Small intestine (tissue), 7 donors: ENCODE measurements around the gene FBLN1. TPM values are rescaled to one million over a fixed set of nuclear protein-coding genes. Genes with fewer than 3 reads are reported as not detected.

Experiments
- DNase-seq, 2 donors: peaks; one replicate each; pipeline versions ENCODE4 v3.0.0 to v3.0.0-alpha.2; 2013
- FAIRE-seq: peaks from 2 replicates; lab custom pipeline; 2012; peaks lifted over from hg19 to GRCh38; lab: Jason Lieb, UNC
- H3K27ac ChIP-seq, 3 donors: one replicate each; pipeline ENCODE4 v1.5.1; 2013; ENCODE audit warnings: low read length in 2 of 3, mild to moderate bottlenecking in 2 of 3, control low read depth in 1 of 3, inconsistent platforms in 1 of 3, low read depth in 1 of 3, moderate library complexity in 1 of 3
- H3K27me3 ChIP-seq, 3 donors: one replicate each; pipeline ENCODE4 v1.6.1; 2013; ENCODE audit warnings: low read length in 3 of 3, inconsistent platforms in 1 of 3; ENCODE audit not compliant: control insufficient read depth in 3 of 3, insufficient read depth in 3 of 3
- H3K36me3 ChIP-seq, 3 donors: one replicate each; pipeline ENCODE4 v1.6.1; 2013; ENCODE audit warnings: low read length in 3 of 3, inconsistent platforms in 1 of 3, low read depth in 1 of 3, mild to moderate bottlenecking in 1 of 3, moderate library complexity in 1 of 3; ENCODE audit not compliant: control insufficient read depth in 3 of 3, insufficient read depth in 2 of 3
- H3K4me1 ChIP-seq, 3 donors: one replicate each; pipeline ENCODE4 v1.6.1; 2013; ENCODE audit warnings: low read length in 2 of 3, inconsistent platforms in 1 of 3, low read depth in 1 of 3, mild to moderate bottlenecking in 1 of 3, moderate library complexity in 1 of 3; ENCODE audit not compliant: control insufficient read depth in 3 of 3, insufficient read depth in 2 of 3
- H3K4me3 ChIP-seq, 3 donors: one replicate each; pipeline ENCODE4 v1.5.1; 2013; ENCODE audit warnings: low read length in 3 of 3, control low read depth in 1 of 3, inconsistent platforms in 1 of 3, low read depth in 1 of 3, mild to moderate bottlenecking in 1 of 3, moderate library complexity in 1 of 3
- H3K9me3 ChIP-seq, 2 donors: one replicate each; pipeline ENCODE4 v1.6.1; 2013; ENCODE audit warnings: low read depth in 1 of 2, low read length in 1 of 2; ENCODE audit not compliant: control insufficient read depth in 2 of 2, insufficient read depth in 1 of 2
- WGBS, 3 donors: extraction: QIAGEN DNeasy Blood & Tissue Kit; methylation state at CpG; one replicate each; pipeline ENCODE4 v1.1.7; 2013; 5-methylcytosine and 5-hydroxymethylcytosine counted together
- polyA plus RNA-seq, 4 donors: library from polyadenylated mRNA; stranded (reverse) in 3 of 4; unstranded in 1 of 4; fragments of 200-250 nt in 3 of 4; fragments of 120-200 nt in 1 of 4; gene quantifications; one replicate each; pipeline versions ENCODE4 v1.2.1 to v1.2.3, GENCODE V29; 2013
- donor health status: healthy with polysubstance abuse.
- donor health status: control.
- donor health status: control.
- donor health status: Bipolar disorder and iron deficiency.
- donor health status: healthy.

Gene FBLN1
- polyA plus RNA-seq, 4 donors: 0.89 to 144 (median 55.0) TPM

DNA sequence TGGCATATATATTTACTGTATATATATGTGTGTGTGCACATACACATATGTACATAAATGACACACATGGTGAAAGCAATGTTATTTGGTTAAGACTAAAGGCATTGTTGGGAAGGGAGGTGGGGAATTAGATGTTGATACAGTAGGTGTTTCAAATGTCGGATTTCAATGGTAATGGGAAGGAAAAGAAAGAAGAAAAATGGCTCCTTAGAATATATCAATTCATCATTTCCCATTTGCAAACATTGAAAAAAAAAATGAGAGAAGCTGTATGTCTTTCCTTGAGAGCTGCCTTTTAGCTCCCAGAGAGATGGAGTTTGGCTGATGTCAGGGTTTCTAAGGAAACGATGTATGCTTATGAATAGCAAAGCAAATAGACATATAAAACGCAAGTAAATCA is 135.5 kb downstream of the FBLN1 start:
- H3K4me3 ChIP-seq: no peak overlapping the region
- H3K9me3 ChIP-seq: no peaks in the 10 kb centered on the region
- H3K27me3 ChIP-seq: peaks cover 0 to 18% (median 0%) of the 10 kb centered on the region in 3 donors
- H3K4me1 ChIP-seq: peaks cover 0 to 8% (median 3%) of the 10 kb centered on the region in 3 donors
- WGBS, 3 donors: 51 to 76% (median 55%) methylated on average over 3 of the region's 3 CpGs
- DNase-seq: no peak
- H3K27ac ChIP-seq: no peak overlapping the region
- H3K36me3 ChIP-seq: no peaks in the 10 kb centered on the region
- FAIRE-seq: no peak

DNA sequence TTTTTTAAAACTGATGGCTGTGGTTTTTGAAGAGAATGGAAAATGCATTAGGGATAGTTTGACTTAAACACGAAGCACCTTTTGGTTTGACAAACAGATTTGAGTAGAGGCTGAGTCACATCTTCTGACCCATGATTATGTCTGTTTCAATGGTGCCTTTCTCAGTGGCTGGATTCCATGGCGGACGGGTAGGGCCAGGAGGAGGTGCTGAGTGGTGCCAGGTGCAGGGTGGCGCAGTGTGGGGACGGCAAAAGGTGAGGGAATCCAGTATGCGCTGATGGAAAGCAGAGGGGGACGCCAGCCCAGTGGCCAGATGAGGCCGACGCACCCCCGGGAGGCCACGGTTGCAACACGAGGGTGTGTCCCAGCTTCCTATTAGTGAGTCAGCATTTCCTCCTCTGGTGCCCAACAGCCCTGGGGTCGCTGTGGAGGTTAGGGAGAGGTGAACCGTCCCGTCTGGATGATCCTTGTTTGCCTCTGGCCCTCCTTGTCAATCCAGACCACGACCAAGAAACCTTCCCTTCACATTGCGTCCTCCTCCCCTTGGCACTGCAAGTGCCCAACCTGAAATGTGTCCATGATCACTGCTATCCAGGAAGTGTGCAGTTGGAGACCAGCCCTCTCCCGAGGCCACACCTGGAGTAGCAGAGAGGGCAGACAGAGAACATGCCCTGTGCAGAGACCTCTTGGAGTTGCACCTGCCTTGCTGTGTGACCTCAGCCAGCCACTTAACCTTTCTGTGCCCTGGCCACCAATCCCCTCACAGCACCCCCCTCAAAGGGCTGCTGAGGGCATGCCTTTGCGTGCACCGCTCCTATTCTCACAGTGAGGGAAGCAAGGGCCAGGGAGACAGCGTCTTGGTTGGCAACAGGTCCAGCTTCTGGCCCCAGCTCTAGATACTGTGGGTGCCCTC is 136.4 kb downstream of the FBLN1 start:
- FAIRE-seq: no peak
- no peaks in the 10 kb centered on the region for H3K9me3 ChIP-seq
- H3K27ac ChIP-seq: peak overlapping the region in 1 of 3 donors; percentile 16
- H3K4me3 ChIP-seq: no peak overlapping the region
- peaks cover 0 to 8% (median 3%) of the 10 kb centered on the region in 3 donors for H3K4me1 ChIP-seq
- 38 to 43% (median 41%) methylated on average over 20 to 21 of the region's 21 CpGs for WGBS, 3 donors
- H3K27me3 ChIP-seq: peaks cover 0 to 13% (median 0%) of the 10 kb centered on the region in 3 donors
- DNase-seq: peak; percentile 68 to 80
- no peaks in the 10 kb centered on the region for H3K36me3 ChIP-seq

DNA sequence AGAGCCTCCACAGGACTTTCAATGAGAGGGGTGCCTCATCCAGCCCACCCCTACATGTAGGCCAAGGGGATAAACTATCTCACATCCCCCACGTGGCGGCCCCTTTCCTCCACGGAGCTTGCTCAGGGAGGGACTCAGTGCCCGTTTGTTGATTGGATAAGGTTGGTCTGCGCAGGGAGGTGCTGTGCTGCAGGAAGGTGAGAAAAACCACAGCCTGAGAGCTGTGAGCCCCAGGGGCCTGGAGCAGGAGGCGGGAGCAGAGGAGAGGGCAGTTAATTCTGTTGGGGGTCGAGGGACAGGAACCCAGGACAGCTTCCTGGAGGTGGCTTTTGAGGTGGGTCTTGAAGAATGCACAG is 137.0 kb downstream of the FBLN1 start:
- no peaks in the 10 kb centered on the region for H3K36me3 ChIP-seq
- H3K9me3 ChIP-seq: no peaks in the 10 kb centered on the region
- peaks cover 0 to 16% (median 0%) of the 10 kb centered on the region in 3 donors for H3K27me3 ChIP-seq
- DNase-seq (no peak), FAIRE-seq (no peak)
- WGBS, 3 donors: 58 to 88% (median 66%) methylated on average over 7 of the region's 7 CpGs
- H3K27ac ChIP-seq: peak overlapping the region in 1 of 3 donors; percentile 16
- no peak overlapping the region for H3K4me3 ChIP-seq
- peaks cover 0 to 8% (median 3%) of the 10 kb centered on the region in 3 donors for H3K4me1 ChIP-seq

DNA sequence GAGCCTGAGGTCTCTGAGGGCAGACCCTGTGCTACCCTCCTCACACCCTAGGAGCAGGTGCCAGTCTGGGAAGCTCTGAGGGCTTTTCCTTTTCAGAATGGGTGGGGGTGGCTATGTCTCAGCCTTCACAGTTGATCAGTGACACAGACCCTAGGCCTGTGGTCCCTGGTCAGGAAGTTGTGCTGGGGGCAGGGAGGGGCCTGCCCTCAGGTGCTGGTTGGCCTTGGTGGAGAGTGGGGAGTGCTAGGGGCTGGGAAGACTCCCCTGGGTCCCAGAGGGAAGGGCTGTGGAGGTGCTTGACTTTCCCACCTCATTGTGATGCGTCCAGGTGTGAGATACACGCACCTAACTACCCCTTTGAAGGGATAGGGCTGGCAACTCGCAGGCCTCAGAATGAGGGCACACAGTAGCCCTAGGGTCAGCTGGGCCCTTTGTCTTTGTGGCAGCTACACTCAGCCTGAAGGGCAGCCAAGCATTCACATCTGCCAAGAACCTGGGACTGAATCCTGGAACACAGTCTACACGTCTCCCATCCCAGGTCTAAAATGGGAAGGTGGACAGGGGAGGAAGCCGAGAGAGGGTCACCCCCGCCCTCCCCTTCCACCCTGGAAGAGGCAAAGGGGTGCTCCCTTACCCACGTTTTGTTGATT is 137.7 kb downstream of the FBLN1 start:
- 70 to 92% (median 76%) methylated on average over 7 of the region's 7 CpGs for WGBS, 3 donors
- Histone ChIP-seq H3K4me3 (no peak overlapping the region), H3K9me3 (no peaks in the 10 kb centered on the region), H3K27me3 (peaks cover 0 to 23% (median 0%) of the 10 kb centered on the region in 3 donors), H3K36me3 (no peaks in the 10 kb centered on the region), H3K27ac (no peak overlapping the region), H3K4me1 (peaks cover 0 to 8% (median 3%) of the 10 kb centered on the region in 3 donors)
- DNase-seq (no peak), FAIRE-seq (no peak)

DNA sequence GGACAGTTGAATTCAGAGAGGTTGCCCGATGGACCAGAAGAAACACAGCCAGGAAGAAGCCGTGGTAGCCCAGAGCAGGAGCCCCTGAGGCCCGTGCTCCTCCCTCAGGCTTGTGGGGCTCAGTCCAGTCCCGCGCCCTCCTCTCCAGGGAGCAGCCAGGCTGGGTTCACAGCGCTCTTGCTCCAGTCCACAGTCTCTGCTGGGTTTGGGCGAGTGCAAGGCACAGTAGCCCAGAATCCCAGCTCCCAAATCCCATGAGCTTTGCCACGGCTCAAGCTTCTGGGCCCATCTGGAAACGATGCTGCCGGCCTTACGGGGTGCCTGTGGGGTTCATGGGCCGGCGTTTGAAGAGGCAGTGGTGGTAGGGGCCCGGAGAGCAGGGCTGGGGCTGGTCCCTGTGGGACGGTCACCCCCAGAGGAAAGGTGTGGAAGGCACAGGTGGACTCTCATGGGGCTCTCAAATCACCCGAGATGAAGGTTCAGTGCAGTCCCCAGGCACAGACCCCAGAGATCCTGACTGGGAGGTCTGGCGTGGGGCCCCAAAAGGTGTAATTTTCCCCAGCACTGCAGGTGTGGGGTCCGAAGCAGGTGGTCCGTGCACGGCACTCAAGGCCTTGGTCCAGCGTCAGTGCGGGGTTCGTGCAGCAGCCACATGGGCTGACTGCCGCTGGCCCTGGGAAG is 138.4 kb downstream of the FBLN1 start:
- H3K4me1 ChIP-seq: peaks cover 0 to 8% (median 3%) of the 10 kb centered on the region in 3 donors

DNA sequence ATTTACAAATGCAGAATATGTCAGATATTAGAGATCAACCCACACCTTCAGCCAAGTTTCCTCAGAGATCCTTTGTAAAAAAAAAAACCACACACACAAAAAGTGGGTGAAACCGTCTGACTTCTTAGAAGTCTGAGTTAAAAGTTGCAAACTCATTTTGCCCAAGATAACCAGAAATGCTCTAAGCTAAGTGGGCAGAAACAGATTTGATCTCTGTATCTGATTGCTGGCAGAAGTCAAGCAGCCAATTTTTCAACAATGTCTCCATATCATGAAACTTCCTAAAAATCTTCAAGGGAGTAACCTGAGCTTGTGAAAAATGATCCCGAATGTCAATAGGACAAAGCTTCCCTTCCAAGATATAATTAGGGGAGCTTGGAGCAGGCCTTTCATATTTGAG is 140.3 kb downstream of the FBLN1 start:
- Histone ChIP-seq H3K27ac (no peak overlapping the region), H3K9me3 (no peaks in the 10 kb centered on the region), H3K4me3 (no peak overlapping the region), H3K36me3 (no peaks in the 10 kb centered on the region), H3K4me1 (peaks cover 0 to 8% (median 3%) of the 10 kb centered on the region in 3 donors), H3K27me3 (peaks cover 0 to 16% (median 0%) of the 10 kb centered on the region in 3 donors)
- no peak for DNase-seq
- FAIRE-seq: no peak
- WGBS, 3 donors: 34 to 36% (median 36%) methylated on average over 2 of the region's 2 CpGs

More for the DNA sequence above, 138.4 kb downstream of the FBLN1 start:
- no peaks in the 10 kb centered on the region for H3K9me3 ChIP-seq
- no peak for FAIRE-seq
- no peak overlapping the region for H3K4me3 ChIP-seq
- no peaks in the 10 kb centered on the region for H3K36me3 ChIP-seq
- peaks cover 0 to 24% (median 0%) of the 10 kb centered on the region in 3 donors for H3K27me3 ChIP-seq
- no peak overlapping the region for H3K27ac ChIP-seq
- no peak for DNase-seq
- WGBS, 3 donors: 85 to 94% (median 89%) methylated on average over 22 to 24 of the region's 24 CpGs

DNA sequence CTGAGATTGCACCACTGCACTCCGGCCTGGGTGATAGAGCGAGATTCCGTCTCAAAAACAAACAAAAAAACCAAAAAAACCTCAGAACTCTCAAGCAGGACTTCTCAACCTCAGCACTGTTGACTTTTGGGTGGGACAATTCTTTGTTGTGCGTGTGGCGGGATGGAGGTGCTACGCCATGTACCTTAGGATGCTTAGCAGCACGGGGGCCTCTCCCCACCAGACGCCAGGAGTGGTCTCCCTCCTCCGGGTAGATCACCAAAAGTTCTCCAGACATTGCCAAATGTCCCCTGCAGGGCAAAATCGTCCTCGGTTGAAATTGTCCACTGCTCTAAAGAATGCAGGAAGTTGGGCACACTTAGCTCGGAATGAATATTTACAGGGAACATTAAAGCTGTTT is 142.0 kb downstream of the FBLN1 start:
- WGBS, 3 donors: 70 to 84% (median 81%) methylated on average over 12 of the region's 12 CpGs
- H3K9me3 ChIP-seq: no peaks in the 10 kb centered on the region

DNA sequence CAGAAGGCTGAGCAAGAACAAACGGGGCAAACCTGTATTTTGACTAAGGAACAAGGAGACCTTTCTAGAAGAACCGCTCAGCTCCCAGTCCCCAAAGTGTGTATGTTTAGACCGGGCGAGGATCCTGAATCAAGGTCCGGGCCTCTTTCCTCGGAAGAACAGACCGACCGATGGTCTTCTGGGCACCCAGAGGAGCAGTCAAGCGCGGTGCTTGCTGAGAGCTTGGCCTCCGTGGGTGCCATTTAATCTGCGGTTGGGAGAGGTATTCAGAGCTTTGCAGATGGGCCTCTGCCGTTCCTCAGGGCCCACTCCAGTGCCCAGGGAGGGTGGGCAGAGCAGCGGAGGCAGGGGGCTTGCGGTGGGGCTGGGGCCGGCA is 142.5 kb downstream of the FBLN1 start:
- no peaks in the 10 kb centered on the region for H3K9me3 ChIP-seq
- no peak for DNase-seq
- no peak for FAIRE-seq
- 35 to 39% (median 38%) methylated on average over 15 to 16 of the region's 16 CpGs for WGBS, 3 donors
- no peaks in the 10 kb centered on the region for H3K4me1 ChIP-seq
- no peaks in the 10 kb centered on the region for H3K36me3 ChIP-seq
- peaks cover 0 to 16% (median 0%) of the 10 kb centered on the region in 3 donors for H3K27me3 ChIP-seq
- no peak overlapping the region for H3K4me3 ChIP-seq
- no peak overlapping the region for H3K27ac ChIP-seq

More for the DNA sequence above, 142.0 kb downstream of the FBLN1 start:
- FAIRE-seq: no peak
- no peaks in the 10 kb centered on the region for H3K36me3 ChIP-seq
- H3K27ac ChIP-seq: no peak overlapping the region
- peaks cover 0 to 16% (median 0%) of the 10 kb centered on the region in 3 donors for H3K27me3 ChIP-seq
- H3K4me1 ChIP-seq: no peaks in the 10 kb centered on the region
- DNase-seq: no peak
- no peak overlapping the region for H3K4me3 ChIP-seq
